ENCODE data around the gene BBC3. TPM values are rescaled to one million over a fixed set of nuclear protein-coding genes. Genes with fewer than 3 reads are reported as not detected.
A peak's percentile ranks its signal among the peaks of the same experiment; 100 is the strongest.

Gene BBC3
- total and polyA plus RNA-seq, 2 experiments from 2014 or later = 23.4 to 31.9 TPM

DNA sequence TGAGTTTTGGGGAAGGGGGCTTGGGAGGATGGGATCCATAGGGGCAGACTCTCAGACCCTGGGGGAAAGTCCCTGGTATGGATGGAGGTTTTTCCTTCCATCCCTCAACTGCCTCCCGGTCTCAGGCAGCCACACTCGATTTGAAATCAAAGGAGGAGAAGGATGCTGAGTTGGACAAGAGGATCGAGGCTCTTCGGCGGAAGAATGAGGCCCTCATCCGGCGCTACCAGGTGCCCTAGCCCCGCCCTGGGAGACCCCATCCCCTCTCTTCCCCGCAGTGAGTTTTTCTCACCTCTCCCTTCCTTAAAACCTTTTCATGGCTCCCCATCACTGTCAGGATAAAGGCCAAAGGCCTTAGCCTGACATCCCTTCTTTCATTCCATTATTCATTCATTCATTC lies 27.4 kb upstream of the BBC3 start:
- no peak for TF ChIP-seq EZH2 (IDR thresholded peaks at IDR 0.05; ENCODE audit: low read depth, unreplicated experiment)
- no peak for TF ChIP-seq EZH2phosphoT487 (IDR thresholded peaks at IDR 0.05; ENCODE audit: unreplicated experiment)
- H3K4me1 Mint-ChIP-seq = peaks cover 16% of the 10 kb centered on the region
- Histone ChIP-seq H3K27ac (ENCODE audit: low read depth) (0 out of 2 replicates have a peak overlapping the region, but pooled peaks have one; percentile 92), H2AFZ (no peak overlapping the region), H4K20me1 (replicated peaks; ENCODE audit: insufficient read depth) (no peaks in the 10 kb centered on the region; the same call in 1 of the 2 replicates), H3K4me2 (peak overlapping the region; percentile 82), H3K36me3 (ENCODE audit: insufficient read depth) (peaks cover 8% of the 10 kb centered on the region), H3K4me3 (peak overlapping the region; percentile 54), H3K4me1 (ENCODE audit: insufficient read depth) (peaks cover 10% of the 10 kb centered on the region; the same call in 1 of the 2 replicates), H3F3A (replicated peaks; ENCODE audit: low read depth) (peaks cover 17% of the 10 kb centered on the region; the same call in 1 of the 2 replicates), H3K79me2 (replicated peaks; ENCODE audit: insufficient read depth) (peaks cover 15% of the 10 kb centered on the region), H3K9me2 (ENCODE audit: insufficient read depth) (no peaks in the 10 kb centered on the region), H3K27me3 (ENCODE audit: insufficient read depth) (no peaks in the 10 kb centered on the region)
- ATAC-seq (no peak), DNase-seq (ENCODE audit: low spot score) (no peak)
- no peaks in the 10 kb centered on the region; the same call in 1 of the 3 replicates for H3K9me3 Mint-ChIP-seq
- no peak overlapping the region for H3K27ac Mint-ChIP-seq
- peaks cover 49% of the 10 kb centered on the region for H3K36me3 Mint-ChIP-seq (ENCODE audit: low read depth)
- peaks cover 12% of the 10 kb centered on the region for H3K27me3 Mint-ChIP-seq (ENCODE audit: insufficient read depth, low read depth, poor library complexity)
- peak overlapping the region; percentile 88 for H3K4me3 Mint-ChIP-seq

DNA sequence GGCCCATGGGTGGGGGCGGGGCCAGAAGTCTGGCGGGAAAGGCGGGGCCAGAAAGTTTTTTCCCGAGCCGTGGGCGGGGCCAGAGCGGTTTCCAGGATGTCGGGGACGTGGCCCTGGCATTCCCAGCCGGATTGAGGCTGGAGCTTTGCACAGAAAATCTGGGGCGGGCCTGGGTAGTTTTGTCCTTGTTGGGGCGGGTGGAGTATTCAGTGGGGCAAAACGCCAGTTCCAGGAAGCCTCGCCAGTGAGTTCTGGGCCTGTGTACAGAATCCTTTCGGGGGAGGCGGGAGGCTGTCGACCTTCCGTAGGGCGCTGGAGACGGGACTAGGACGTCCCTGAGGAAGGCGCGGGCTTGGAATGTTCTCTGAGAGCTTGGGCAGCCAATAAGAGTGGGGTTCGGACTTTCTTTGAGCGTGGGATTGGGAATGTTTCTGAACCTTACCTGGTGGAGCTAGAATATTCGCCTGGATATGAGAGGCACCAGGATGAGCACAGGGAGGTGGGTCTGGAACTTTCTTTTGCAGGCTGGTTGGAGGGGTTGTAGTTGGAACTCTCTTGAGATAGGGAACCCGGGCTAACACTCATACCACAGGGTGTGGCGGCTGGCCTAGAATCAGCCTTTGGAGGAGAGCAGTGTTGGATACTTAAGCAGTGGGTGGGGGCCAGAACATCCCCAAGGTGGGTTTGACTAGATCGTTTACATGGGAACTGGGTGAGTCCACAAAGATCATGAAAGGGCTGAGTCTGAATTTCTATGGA lies 26.6 kb upstream of the BBC3 start:
- Histone ChIP-seq H3K79me2 (replicated peaks; ENCODE audit: insufficient read depth) (peaks cover 15% of the 10 kb centered on the region), H3K27me3 (ENCODE audit: insufficient read depth) (no peaks in the 10 kb centered on the region), H3K4me2 (peak overlapping the region; percentile 82), H3K9me2 (ENCODE audit: insufficient read depth) (no peaks in the 10 kb centered on the region), H3K36me3 (ENCODE audit: insufficient read depth) (peaks cover 8% of the 10 kb centered on the region), H2AFZ (no peak overlapping the region), H3K4me3 (peak overlapping the region; percentile 54), H4K20me1 (replicated peaks; ENCODE audit: insufficient read depth) (no peaks in the 10 kb centered on the region; the same call in 1 of the 2 replicates), H3F3A (replicated peaks; ENCODE audit: low read depth) (peaks cover 14% of the 10 kb centered on the region; the same call in 1 of the 2 replicates), H3K27ac (ENCODE audit: low read depth) (peak overlapping the region; percentile 92), H3K4me1 (ENCODE audit: insufficient read depth) (peaks cover 10% of the 10 kb centered on the region; the same call in 1 of the 2 replicates)
- Mint-ChIP-seq H3K27ac (peak overlapping the region; percentile 97), H3K27me3 (ENCODE audit: insufficient read depth, low read depth, poor library complexity) (peaks cover 12% of the 10 kb centered on the region), H3K36me3 (ENCODE audit: low read depth) (peaks cover 43% of the 10 kb centered on the region), H3K4me1 (peaks cover 16% of the 10 kb centered on the region), H3K9me3 (no peaks in the 10 kb centered on the region; the same call in 1 of the 3 replicates), H3K4me3 (peak overlapping the region; percentile 88)
- TF ChIP-seq CREB1 (CRISPR knock-in tag; IDR thresholded peaks at IDR 0.05; ENCODE audit: low read depth) = no peak
- TF ChIP-seq, protein P1, sequence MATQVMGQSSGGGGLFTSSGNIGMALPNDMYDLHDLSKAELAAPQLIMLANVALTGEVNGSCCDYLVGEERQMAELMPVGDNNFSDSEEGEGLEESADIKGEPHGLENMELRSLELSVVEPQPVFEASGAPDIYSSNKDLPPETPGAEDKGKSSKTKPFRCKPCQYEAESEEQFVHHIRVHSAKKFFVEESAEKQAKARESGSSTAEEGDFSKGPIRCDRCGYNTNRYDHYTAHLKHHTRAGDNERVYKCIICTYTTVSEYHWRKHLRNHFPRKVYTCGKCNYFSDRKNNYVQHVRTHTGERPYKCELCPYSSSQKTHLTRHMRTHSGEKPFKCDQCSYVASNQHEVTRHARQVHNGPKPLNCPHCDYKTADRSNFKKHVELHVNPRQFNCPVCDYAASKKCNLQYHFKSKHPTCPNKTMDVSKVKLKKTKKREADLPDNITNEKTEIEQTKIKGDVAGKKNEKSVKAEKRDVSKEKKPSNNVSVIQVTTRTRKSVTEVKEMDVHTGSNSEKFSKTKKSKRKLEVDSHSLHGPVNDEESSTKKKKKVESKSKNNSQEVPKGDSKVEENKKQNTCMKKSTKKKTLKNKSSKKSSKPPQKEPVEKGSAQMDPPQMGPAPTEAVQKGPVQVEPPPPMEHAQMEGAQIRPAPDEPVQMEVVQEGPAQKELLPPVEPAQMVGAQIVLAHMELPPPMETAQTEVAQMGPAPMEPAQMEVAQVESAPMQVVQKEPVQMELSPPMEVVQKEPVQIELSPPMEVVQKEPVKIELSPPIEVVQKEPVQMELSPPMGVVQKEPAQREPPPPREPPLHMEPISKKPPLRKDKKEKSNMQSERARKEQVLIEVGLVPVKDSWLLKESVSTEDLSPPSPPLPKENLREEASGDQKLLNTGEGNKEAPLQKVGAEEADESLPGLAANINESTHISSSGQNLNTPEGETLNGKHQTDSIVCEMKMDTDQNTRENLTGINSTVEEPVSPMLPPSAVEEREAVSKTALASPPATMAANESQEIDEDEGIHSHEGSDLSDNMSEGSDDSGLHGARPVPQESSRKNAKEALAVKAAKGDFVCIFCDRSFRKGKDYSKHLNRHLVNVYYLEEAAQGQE (IDR thresholded peaks at IDR 0.05; ENCODE audit: unreplicated experiment) = no peak
- peak; percentile 64 for TF ChIP-seq POLR2AphosphoS5 (IDR thresholded peaks at IDR 0.05; ENCODE audit: low read depth)
- DNase-seq (ENCODE audit: low spot score) (peak; percentile 92), ATAC-seq (peak; percentile 63)

Data from GM23338 (cell line).